Suppressor macrophage treated with lipopolysaccharide for 1 hour (primary cell): ENCODE measurements around the gene KLK10.

Source experiments
- DNase-seq, 3 donors: peaks; one replicate each; pipeline ENCODE4 v3.0.0-alpha.2; 2020 to 2022

KLK10 gene, protein sequence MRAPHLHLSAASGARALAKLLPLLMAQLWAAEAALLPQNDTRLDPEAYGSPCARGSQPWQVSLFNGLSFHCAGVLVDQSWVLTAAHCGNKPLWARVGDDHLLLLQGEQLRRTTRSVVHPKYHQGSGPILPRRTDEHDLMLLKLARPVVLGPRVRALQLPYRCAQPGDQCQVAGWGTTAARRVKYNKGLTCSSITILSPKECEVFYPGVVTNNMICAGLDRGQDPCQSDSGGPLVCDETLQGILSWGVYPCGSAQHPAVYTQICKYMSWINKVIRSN

DNA sequence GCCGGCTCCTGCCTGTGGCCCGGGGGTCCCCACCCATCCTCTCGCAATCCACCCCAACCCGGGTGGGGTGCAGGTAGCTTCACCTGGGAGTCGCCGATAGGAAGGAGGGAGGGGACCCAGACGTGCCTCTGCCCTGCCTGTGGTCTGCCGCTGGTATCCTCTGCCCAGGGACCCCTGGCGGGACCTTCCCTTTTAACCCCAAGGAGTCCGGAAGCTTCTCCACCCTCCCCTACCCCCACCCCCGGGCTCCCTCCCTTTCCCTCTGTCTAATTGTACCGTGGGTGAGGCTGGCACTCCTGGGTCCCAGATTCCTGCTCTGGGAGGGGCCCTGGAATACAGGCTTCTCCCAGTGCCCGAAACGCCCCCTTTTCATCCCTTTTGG, at the start of gene KLK10:
Gene KLK10, minus strand, starts transcription at position 166 of the 382 bp plus-strand sequence. CDS start 579 bp downstream, outside the sequence.
- DNase-seq = no peak

DNA sequence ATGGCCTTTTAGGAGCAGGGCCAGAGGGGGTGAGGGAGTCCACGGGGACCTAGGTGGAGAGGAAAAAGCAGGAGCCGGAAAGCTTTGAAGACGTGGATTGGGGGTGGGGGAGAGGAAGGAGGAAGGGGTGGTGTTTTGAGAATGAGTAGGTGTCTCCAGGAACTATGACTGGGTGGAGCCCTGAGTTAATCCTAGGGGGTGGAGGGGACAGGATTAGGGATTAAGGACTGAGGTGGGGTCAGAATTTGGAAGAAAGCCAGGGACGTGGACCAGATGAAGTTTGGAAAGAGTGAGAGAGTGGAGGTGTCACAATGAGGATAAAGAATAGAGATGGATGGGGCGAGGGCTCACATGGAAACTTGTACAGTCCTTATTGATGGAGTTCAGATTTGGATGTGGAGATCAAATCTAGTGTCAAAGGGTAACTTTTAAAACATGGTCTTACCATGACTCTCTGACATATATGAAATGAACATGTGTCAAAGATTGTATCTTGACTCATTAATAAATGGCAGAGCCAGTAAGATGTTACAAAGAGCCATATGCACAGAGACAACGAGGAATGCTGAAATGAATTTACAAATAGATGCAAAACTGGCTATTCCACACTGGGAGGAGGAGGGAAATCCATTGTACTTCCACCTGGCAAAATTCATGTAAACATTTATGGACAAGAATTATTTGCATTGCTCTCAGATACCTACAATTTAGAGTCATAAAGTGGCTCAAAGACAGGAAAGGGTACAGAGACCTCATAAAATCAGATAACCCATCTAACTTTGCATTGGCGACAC, 47.1 kb upstream of the KLK10 start:
- no peak for DNase-seq

DNA sequence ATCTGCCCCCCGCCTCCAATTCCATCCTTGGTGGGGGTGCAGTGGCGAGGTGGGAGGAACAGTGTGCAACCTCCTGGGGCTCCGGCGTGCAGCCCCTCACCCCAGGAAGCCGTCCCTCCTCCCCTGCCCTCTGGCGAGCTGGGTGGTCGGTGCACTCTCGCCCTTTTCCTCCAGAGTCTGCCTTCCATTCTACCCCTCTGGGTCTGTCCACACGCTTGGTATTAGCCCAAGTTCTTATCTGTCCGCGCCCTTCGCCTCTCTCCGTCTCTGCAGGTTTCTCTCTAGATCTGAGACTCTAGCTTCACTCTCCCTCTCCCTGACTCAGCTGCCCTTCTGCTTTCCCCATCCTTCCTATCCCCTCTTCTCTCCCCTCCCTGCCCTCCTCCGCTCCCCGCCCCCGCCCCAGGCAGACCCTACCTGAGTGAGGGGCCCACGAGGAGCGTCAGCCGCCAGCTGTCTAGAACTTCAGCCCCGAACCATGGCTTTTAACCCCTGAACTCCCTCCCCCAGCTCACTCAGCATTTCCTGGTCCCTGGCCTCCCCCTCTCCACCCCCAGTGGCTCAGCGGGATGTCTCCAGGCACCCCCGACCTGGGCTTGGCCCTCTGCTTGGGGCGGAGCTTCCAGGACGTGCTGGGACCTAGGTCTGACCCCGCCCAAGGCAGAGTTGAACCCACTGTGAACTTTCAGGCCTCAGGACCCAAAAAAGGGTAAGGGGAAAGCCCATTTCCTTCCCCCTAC, 45.9 kb upstream of the KLK10 start:
- DNase-seq = no peak

DNA sequence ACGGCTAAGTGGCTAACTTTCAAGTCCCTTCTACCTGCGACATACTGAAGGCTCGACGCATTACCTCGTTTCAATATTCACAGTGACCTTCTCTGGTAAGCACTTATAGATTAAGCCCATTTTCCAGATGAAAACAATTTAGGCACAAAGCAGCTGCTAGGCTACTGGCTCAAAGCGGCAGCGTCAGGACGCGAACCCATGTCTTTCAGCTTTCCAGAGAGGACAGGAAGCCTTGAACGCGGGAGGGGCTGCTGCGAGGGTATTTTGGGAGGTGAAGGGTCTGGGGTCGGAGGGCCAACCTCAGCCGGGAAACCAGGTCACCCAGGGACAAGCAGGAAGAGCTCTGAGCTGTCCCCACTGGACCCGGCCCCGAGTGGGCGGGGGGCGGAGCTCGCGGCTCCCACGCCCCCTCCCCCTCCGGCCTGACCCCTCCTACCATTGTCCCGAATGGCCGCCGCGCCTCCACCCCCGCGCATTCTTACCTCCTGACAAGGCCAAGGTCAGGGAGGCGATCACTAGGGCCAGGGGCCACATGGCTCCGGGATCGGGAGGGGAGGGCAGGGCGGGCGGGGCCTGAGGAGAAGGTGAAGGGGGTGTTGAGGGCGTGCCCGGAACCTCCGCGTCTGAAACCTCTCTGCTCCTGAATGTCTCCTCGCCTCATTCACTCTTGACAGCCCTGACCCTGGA, 45.2 kb upstream of the KLK10 start, which contains the start of gene KLK13:
Gene KLK13, minus strand, starts transcription at position 559 of the 687 bp plus-strand sequence. Its CDS starts 25 bp downstream, at position 534.
- DNase-seq = peak; percentile 21 to 69 (median 50)

DNA sequence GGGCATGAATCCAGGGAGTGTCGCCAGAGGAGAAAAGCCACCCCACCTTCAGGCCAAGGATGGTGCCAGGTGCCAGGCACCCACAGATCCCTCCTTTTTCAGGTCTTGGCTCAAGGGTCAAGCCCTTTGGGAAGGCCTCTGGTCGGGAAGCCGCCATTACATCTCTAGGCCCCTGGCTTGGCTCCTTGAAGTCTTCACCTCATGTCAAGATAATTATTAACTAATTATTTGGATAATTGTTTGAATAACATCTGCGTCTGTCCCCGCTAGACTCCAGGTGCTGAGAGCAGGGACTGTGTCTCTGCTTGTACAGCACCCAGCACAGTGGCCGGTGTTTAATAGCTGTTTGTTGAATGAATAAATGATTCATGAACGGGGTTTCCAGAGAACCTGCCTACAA, 44.2 kb upstream of the KLK10 start:
- no peak for DNase-seq

DNA sequence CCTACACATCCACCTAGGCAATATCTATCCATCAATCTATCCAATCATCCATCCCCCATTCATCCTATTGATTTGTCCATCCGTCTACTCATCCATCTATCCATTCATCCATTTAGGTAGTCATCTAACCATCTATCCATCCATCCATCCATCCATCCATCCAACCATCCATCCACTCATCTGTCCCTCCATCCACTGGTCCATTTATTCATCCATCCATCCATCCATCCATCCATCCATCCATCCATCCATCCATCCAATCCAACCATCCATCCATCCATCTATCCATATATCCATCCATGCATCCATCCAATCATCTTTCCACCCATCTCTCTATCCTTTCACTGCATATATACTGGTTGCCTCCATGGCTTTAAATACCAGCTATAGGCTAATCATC, 41.5 kb upstream of the KLK10 start:
- no peak for DNase-seq

DNA sequence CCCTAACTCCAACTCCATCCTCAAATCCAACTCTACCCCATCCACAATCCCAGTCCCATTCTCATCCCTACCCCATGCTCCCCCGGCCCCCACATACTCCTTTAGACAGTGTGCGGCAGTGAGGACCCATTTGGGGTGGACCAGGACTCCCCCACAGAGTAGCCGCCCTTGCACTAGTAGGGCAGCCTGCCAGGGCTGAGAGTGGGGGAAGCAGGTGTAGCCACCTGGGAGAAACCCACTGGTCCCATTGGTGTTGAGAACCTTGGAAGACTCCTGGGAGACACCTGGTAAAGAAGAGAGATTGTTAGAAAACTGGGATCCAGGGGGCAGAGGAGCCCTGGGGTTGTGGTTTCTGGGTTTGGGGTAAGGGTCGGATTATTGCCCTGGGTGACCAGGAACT, 40.8 kb upstream of the KLK10 start:
- DNase-seq = no peak

DNA sequence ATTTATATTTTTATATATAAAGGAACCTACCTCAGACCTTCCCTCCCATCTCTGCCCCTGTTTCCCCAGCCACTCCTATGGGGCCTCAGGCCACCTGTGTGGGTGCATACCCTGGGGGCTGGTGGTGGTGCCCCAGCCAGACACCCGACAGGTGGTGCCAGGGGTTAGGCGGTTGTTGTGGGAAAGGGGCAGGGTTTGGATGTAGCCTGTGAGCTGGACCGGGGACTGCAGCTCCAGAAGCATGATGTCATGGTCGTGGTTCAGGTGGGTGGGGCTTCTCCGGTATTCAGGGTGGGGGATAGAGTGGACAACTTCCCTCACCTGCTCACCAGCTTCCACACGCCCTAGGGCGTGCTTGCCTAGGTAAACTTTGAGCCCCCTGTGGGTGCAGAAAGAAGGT, 40.2 kb upstream of the KLK10 start:
- DNase-seq = no peak

DNA sequence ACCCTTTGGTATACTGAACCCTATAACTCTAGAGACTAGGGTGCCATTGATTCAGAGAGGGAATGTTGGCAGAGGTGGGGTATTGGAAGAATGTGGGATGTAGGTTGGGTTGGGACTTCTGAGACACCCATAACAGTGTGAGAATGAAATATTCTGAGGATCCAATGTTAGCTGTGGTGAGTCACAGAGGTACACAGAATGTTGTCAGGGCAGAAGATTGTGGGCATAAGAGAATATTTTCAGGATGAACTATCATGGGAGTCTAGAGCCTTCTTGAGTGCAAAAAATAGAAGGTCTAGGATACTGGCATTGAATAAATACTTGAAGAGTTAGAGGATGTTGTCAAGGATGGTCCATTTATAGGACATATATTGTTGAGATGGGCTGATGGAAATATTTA, 36.4 kb upstream of the KLK10 start:
- no peak for DNase-seq

DNA sequence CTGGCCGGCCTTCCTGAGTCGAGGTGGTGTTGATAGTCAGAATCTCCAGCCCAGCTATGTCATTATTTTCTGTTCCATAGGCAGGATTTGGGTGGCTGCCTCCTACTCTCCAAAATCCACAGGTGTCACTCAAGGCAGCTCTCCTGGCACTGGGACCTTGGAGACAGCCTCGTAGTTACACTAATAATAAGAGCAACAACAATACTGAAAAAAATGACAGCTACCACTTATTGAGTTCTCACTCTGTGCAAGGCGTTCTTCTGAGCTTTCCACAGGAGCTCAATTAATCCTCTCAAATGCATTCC, 27.5 kb upstream of the KLK10 start:
- no peak for DNase-seq

DNA sequence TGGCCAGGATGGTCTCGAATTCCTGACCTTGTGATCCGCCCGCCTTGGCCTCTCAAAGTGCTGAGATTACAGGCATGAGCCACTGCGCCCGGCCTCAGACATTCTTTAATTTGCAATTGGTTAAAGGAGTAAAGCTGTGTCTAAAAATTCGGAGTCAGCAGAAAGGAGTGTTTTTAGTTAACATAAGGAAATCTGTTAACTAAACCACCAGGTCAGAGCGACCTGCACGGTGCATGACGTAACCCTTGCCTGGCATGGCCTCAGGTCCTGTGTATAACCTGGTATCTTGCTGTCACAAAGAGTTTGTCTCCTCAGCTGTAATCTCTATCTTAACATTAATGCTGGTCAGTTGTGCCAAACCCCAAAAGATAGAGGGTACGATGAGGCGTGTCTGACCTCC, 24.8 kb upstream of the KLK10 start:
- DNase-seq = no peak

DNA sequence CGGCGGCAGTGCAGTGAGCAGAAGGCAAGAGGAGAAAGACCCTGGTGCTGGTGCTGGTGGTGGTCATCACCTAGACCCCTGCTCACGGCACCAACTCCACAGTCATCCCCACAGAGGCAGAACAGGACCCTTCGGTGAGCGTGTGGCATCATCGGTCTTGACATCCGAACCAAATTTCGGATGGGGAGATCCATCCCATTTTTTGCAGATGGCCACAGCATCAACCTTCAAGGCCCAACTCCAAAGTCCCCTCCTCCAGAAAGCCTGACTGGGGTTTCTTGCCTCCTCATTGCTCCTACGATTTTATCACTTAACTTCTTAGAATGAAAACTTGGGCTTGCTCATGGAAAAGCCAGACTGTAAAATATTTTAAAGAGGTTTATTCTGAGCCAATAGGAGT, 24.0 kb upstream of the KLK10 start:
- no peak for DNase-seq

DNA sequence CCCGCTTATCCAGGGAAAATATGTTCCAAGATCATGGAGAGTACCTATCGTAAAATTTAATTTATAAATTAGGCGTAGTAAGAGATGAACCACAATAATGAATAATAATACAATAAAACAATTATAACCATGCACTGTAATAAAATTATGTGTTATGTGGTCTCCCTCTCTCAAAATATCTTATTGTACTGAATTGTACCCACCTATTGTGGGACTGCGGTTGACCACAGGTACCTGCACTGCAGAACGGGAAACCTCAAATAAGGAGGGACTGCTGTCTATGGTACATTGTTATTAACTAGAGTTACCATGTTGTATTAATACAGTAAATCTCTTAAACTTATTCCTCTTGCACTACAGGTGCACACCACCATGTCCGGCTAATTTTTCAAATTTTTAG, 20.6 kb upstream of the KLK10 start:
- no peak for DNase-seq

DNA sequence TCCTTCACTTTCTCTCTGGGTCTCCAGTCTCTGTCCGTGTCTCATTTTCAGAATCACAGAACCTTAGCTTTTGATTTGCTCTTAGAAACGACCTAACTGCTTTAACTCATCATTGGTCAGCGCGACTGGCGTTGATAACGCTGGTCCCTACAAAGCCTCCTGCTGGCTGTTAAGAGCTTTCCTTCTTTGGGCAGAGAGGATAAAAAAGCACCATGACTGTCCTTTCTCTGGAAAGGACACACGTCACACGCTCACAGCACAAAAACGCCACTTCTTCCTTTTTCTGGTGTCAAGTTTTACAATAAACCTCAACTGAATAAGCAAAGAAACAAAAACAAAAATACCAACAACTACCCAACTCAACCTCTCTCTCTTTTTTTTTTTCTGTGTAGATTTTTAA, 17.0 kb upstream of the KLK10 start:
- no peak for DNase-seq

DNA sequence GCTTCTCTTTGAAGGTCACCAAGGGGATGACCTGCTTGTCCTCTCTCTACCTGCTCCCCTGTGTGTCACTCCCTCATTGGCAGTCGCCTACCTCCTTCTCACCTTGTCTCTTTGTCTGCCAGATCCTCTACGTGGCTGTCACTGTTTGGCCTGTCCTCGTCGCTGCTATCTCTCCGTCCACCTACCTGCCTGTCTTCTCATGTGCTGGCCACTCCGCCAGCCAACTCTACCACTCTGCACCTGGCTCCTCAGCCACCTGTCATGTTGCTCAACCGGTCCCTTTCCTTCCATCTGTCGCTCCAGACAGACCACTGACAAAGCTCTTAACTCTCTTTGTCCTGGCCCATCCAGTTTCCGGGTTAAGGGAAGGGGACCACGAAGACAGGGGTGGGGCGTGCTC, 15.2 kb upstream of the KLK10 start, which contains the start of gene KLK12:
Gene KLK12, minus strand, starts transcription at position 299 of the 400 bp plus-strand sequence. CDS start 381 bp downstream, outside the sequence.
- DNase-seq = no peak

DNA sequence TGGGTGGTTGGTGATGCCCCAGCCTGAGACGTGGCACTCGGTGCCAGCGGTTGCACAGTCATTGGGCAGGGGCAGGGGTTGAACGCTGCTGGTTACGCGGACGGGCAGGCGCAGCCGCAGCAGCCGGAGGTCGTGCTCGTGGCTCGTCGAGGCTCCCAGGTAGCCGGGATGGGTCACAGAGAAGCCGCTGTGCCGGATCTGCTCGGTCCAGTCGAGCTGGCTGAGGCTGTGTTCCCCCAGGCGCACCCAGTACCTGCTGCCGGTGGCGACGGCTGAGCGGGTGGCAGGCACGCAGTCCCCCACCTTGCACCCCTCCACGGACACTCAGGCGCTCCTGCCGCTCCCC, 12.3 kb upstream of the KLK10 start:
- DNase-seq = no peak

DNA sequence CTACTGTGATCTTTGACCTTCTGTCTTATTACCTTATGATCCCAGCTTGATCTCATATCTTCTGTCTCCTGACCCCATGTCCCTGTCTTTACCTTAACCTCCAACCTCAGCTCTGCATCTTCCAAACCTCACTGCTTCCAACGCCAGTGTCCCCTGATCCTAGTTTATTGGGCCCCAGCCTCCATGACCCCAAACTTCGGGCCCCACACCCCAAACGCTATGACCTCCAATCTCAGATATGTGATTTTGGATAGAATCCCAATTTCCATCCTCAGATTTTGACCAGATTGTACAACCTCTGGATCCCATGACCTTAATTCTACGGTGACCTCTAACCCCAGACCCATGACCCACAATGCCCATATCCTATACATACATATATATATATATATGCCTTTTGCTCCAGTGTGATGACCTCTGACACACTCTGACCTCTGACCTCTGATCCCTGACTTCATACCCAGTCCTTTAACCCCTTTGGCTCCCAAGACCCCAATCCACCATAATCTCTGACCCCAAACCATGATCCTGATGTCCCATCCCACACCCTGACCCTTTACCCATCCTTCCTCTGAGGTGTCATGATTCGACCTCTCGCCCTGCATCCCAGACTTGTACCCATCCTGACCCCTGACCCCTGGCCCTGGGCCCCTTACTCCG, 11.8 kb upstream of the KLK10 start:
- no peak for DNase-seq

DNA sequence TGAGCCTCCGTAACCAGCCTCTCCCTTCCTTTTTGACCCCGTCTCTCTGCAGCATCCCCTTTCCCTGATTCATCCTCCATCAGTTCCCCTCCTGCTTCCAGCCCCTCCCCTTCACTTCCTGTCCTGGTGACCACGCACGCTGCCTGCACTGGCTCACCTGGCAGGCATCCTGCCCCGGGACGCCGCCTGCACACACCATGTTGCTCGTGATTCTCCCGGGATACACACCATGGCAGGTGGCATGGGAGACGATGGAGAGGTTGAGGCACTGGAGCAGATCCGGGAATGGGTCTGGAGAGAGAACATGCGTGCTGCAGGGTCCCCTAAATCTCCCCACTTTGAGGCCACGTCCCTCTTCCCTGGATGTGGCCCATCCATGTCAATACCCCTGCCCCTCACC, 11.1 kb upstream of the KLK10 start:
- no peak for DNase-seq

DNA sequence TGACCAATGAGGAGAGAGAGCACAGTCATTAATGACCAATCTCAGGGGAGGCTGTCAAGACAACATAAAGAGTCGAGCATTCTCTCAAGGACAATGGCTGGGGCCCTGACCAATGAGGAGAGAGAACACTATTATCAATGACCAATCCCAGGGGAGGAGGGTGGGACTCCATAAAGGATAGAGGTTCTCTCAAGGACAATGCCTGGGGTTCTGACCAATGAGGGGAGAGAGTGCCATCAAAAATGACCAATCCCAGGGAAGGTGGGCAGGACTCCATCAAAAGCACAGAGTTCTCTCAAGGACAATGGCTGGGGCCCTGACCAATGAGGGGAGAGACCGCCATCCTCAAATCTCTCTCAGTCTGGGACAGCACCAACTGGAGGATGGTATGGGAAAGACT, 10.2 kb upstream of the KLK10 start:
- no peak for DNase-seq

DNA sequence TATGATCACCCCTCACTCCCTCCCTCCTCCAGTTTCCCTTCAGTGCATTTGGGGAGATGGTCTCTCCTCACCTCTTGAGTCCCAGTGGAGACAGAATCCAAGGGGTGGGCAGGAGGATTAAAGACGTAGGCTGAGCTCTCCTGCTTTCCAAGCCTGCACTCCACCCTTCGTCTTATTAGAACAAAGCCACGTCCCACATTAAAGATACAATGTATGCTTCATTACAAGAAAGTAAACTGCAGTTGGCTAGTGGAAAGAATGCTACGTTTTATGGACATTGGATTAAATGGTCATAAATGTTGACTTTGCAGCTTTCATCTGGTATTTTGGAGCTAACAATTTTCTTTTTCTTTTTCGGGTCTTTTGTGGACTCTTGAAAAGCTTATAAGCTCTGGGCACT, 8.4 kb upstream of the KLK10 start:
- no peak for DNase-seq

DNA sequence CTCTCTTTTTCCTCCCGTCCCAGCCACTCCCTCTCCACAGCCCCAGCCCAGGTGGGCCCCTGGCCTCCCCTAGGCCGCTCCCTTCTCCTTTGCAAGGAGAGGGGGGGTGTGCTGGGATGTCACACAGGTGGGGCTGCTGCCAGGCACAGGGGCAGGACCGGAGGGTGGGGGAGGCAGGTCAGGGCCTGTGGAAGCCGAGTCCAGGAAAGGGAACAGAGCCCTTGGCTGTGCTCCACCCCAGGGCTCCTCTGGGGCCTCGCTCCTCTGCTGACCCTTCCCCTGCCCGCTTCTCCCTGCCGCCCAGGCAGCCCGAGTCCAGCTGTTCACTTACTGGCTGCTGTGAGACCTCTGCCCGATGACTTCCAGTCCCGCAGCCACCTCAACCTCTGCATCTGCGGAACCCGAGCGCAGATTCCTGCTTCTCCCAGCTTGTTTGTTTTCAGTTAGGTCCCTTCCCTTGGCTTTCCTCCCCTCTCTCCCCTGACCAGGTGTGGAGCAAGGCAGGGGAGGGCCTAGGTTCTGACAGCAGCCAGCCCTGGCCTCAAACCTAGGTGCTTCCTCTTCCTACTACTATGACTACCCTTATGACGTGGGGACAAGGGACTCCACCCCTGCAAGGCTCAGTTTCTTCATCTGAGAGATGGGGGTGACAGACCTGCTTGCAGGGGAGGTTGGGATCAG, 7.8 kb upstream of the KLK10 start:
- DNase-seq = no peak

DNA sequence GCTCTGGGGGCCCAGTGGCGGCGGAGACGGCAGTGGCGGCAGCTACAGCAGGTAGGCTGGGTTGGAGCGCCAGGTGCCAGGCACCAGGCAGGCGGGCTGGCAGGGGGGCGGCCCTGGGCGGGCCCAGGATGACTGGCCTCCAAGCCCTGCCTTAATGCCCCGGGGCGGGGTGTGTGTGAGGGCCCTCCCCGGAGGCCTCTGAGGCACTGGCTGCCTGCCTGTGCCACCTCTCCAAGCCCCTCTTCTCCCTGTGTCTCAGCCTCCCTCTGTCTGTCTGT, 7.0 kb upstream of the KLK10 start, which contains the start of gene KLK11:
Gene KLK11, minus strand, starts transcription at position 63 of the 278 bp plus-strand sequence. CDS start 985 bp downstream, outside the sequence.
- no peak for DNase-seq
